ENCODE data around the gene TTC21B. TPM values are rescaled to one million over a fixed set of nuclear protein-coding genes. Genes with fewer than 3 reads are reported as not detected.

The TTC21B gene
- total and polyA plus RNA-seq, 9 of the 15 experiments (the other 6 are each of a cell fraction or from before 2014, with no cell fraction given), result 5.2 to 34.9 (median 18.5) TPM

GRCh38 chr2:165825041-165825440 is 128.5 kb downstream of the TTC21B start:
- ATAC-seq, result no peak
- FAIRE-seq, result no peak
- Histone ChIP-seq H2AFZ (ENCODE audit: low read depth, low read length) (no peak overlapping the region), H3K9ac (ENCODE audit: insufficient read depth in 1 of 2, low read depth in 2 of 2, low read length in 2 of 2) (no peak overlapping the region), H3K27me3 (ENCODE audit: control insufficient read depth in 2 of 2, insufficient read depth in 2 of 2, low read length in 2 of 2) (no peaks in the 10 kb centered on the region), H3K36me3 (ENCODE audit: control insufficient read depth, insufficient read depth, low read length) (no peaks in the 10 kb centered on the region), H3K27ac (ENCODE audit: extremely low read depth, low read depth, low read length) (no peak overlapping the region), H3K4me2 (ENCODE audit: insufficient read depth, low read length) (no peak overlapping the region), H3K9me3 (replicated peaks; ENCODE audit: control insufficient read depth, insufficient read depth, low read depth, low read length) (no peaks in the 10 kb centered on the region), H3K4me3 (no peak overlapping the region), H3K9me1 (ENCODE audit: control insufficient read depth, insufficient read depth, low read length) (no peaks in the 10 kb centered on the region), H4K20me1 (replicated peaks; ENCODE audit: control insufficient read depth, insufficient read depth, low read length) (no peaks in the 10 kb centered on the region), H3K4me1 (replicated peaks in 1 of 2; ENCODE audit: control insufficient read depth in 2 of 2, insufficient read depth in 2 of 2, low read length in 2 of 2) (no peaks in the 10 kb centered on the region), H3K79me2 (ENCODE audit: control insufficient read depth, insufficient read depth, low read length) (no peaks in the 10 kb centered on the region)
- DNase-seq (ENCODE audit: extremely low read depth in 1 of 4, low spot score in 3 of 4), result no peak
- intact Hi-C loops (cut with micrococcal nuclease), result no loop called here
- POLR2A ChIA-PET, result no interaction called here
- TF ChIP-seq NFIC (IDR thresholded peaks at IDR 0.05) (peak; percentile 97), NCOA2 (IDR thresholded peaks at IDR 0.05; ENCODE audit: partially characterized antibody in 2 of 2) (no peak), ZNF584 (CRISPR knock-in tag; IDR thresholded peaks at IDR 0.05; ENCODE audit: low read depth) (no peak), TAL1 (IDR thresholded peaks at IDR 0.05) (no peak), NFIX (CRISPR knock-in tag; IDR thresholded peaks at IDR 0.05; ENCODE audit: low read depth) (peak; percentile 96), MTA3 (IDR thresholded peaks at IDR 0.05; ENCODE audit: borderline replicate concordance) (no peak)
- no TSS peak for BruUV-seq (replicated peaks)
- CTCF ChIA-PET (ENCODE audit: low intra/inter-chr PET ratio), result no interaction called here
- in situ Hi-C loops (cut with MboI), result no loop called here
- 0% methylated on average over 2 of the region's 2 CpGs for WGBS (ENCODE audit: insufficient coverage, low coverage, missing lambda C conversion rate)

Other genes starting within 250 kb of the TTC21B start
- not detected in 2 replicates for gene GALNT3, start 159.5 kb downstream of the TTC21B start, total RNA-seq (2014; rRNA removed)
- gene GALNT3, start 159.5 kb downstream of the TTC21B start, total RNA-seq (2014; rRNA removed; fragmentation: Illumina TruSeq; extraction: Trizol), result not detected in 2 replicates
- gene GALNT3, start 159.5 kb downstream of the TTC21B start, total RNA-seq (2015; rRNA removed; fragmentation: Illumina TruSeq; extraction: Trizol), result not detected in 2 replicates
- 0.13 and 0.29 TPM in 2 replicates for gene GALNT3, start 159.5 kb downstream of the TTC21B start, total RNA-seq (2021)
- gene GALNT3, start 159.5 kb downstream of the TTC21B start, polyA plus RNA-seq (2011; rRNA removed), result 0.11 TPM in 1 of 2 replicates, not detected in the other
- 0.06 TPM in 1 of 2 replicates, not detected in the other for gene GALNT3, start 159.5 kb downstream of the TTC21B start, polyA plus RNA-seq (2014; fragmentation: Illumina TruSeq; extraction: Trizol)
- under 1 TPM in 1 of 2 experiments, not detected in 1; 0.03 TPM for gene GALNT3, start 159.5 kb downstream of the TTC21B start, polyA plus RNA-seq (2014; fragmentation: Nextera tagmentation; extraction: Ambion mirVana)
- 0.05 TPM in 1 of 2 replicates, not detected in the other for gene GALNT3, start 159.5 kb downstream of the TTC21B start, polyA plus RNA-seq (2014; rRNA removed)
- not detected in 2 replicates for gene SCN1A, start 174.2 kb upstream of the TTC21B start, total RNA-seq (2014; rRNA removed)
- gene SCN1A, start 174.2 kb upstream of the TTC21B start, total RNA-seq (2014; rRNA removed; fragmentation: Illumina TruSeq; extraction: Trizol), result not detected in 2 replicates
- not detected in 2 replicates for gene SCN1A, start 174.2 kb upstream of the TTC21B start, total RNA-seq (2015; rRNA removed; fragmentation: Illumina TruSeq; extraction: Trizol)
- gene SCN1A, start 174.2 kb upstream of the TTC21B start, total RNA-seq (2021), result not detected in 2 replicates
- not detected in 2 replicates for gene SCN1A, start 174.2 kb upstream of the TTC21B start, polyA plus RNA-seq (2011; rRNA removed)
- not detected in 2 replicates for gene SCN1A, start 174.2 kb upstream of the TTC21B start, polyA plus RNA-seq (2014; fragmentation: Illumina TruSeq; extraction: Trizol)
- gene SCN1A, start 174.2 kb upstream of the TTC21B start, polyA plus RNA-seq (2014; fragmentation: Nextera tagmentation; extraction: Ambion mirVana), result not detected
- not detected in 2 replicates for gene SCN1A, start 174.2 kb upstream of the TTC21B start, polyA plus RNA-seq (2014; rRNA removed)

Data from K562 (cell line).